ENCODE data around the gene BAG1.

The BAG1 gene

DNA sequence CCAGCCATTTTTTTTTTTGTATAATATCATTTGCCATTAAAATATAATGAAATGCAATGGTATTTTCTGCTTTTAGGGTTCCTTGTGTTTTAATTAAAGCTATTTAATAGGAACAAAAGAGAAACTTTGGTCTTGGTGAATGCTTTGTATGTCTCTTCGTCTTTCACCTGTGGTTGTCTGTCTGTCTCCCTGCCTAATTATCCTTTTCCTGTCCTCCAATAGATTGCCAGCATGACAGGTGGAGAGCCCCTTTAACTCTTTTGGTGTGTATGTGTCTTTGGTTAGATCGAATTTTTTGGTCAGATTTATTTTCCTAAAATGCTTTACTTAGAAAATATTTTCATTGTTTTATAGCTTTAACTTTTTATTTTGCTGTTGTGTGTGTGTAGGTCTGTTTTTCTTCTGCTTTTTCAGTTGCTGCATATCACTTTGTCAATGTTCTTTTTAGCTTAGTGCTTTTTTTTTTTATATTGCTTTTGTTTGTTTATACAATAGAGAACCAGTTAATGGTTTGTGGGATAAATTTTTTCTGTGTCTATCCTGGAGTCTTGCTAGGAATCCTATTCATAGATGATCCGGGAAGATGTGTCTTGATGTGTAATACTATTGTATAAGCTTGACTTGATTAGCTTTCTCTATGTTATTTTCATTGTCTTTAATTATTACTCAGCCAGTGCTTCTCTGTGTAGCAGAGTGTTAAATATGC lies 8.9 kb upstream of the BAG1 start:
- Histone ChIP-seq H3K9me3 (ENCODE audit: insufficient read depth, low read depth, low read length) (no peaks in the 10 kb centered on the region), H3K9ac (ENCODE audit: low read depth, low read length) (no peak overlapping the region), H3K4me1 (ENCODE audit: insufficient read depth, low read length) (no peaks in the 10 kb centered on the region), H3K27ac (ENCODE audit: low read length) (no peak overlapping the region), H3K27me3 (ENCODE audit: insufficient read depth, low read length) (no peaks in the 10 kb centered on the region), H3K4me3 (ENCODE audit: low read length) (no peak overlapping the region), H3K36me3 (ENCODE audit: insufficient read depth, low read depth, low read length) (peaks cover 85% of the 10 kb centered on the region)

GRCh38 chr9:33272061-33272460 lies 7.6 kb upstream of the BAG1 start:
- peaks cover 85% of the 10 kb centered on the region for H3K36me3 ChIP-seq (ENCODE audit: insufficient read depth, low read depth, low read length)

DNA sequence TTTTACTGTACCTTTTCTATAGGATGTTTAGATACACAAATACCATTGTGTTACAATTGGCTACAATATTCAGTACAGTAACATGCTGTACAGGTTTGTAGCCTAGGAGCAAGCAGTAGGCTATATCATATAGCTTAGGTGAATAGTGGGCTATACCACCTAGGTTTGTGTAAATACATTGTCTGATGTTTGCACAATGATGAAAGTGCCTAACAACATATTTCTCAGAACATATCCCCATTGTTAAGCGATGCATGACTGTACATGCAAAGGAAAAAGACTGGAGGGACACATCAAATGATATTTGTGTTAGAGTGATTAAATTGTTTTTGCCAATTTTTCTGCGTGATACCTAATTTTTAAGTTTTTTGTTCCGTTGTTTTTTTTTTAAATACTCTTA lies 5.6 kb upstream of the BAG1 start:
- peaks cover 75% of the 10 kb centered on the region for H3K36me3 ChIP-seq (ENCODE audit: insufficient read depth, low read depth, low read length)
- H3K27ac ChIP-seq (ENCODE audit: low read length), result no peak overlapping the region

More at GRCh38 chr9:33272061-33272460, 7.6 kb upstream of the BAG1 start:
- H3K9me3 ChIP-seq (ENCODE audit: insufficient read depth, low read depth, low read length), result no peaks in the 10 kb centered on the region
- no peak overlapping the region for H3K27ac ChIP-seq (ENCODE audit: low read length)
- H3K9ac ChIP-seq (ENCODE audit: low read depth, low read length), result no peak overlapping the region
- no peaks in the 10 kb centered on the region for H3K27me3 ChIP-seq (ENCODE audit: insufficient read depth, low read length)
- H3K4me1 ChIP-seq (ENCODE audit: insufficient read depth, low read length), result no peaks in the 10 kb centered on the region
- H3K4me3 ChIP-seq (ENCODE audit: low read length), result no peak overlapping the region

GRCh38 chr9:33267151-33267767 lies 2.8 kb upstream of the BAG1 start:
- H3K4me3 ChIP-seq (ENCODE audit: low read length), result no peak overlapping the region
- peaks cover 55% of the 10 kb centered on the region for H3K36me3 ChIP-seq (ENCODE audit: insufficient read depth, low read depth, low read length)
- no peaks in the 10 kb centered on the region for H3K9me3 ChIP-seq (ENCODE audit: insufficient read depth, low read depth, low read length)
- H3K4me1 ChIP-seq (ENCODE audit: insufficient read depth, low read length), result peaks cover 4% of the 10 kb centered on the region
- no peaks in the 10 kb centered on the region for H3K27me3 ChIP-seq (ENCODE audit: insufficient read depth, low read length)
- H3K27ac ChIP-seq (ENCODE audit: low read length), result no peak overlapping the region
- no peak overlapping the region for H3K9ac ChIP-seq (ENCODE audit: low read depth, low read length)

More for the DNA sequence above, 5.6 kb upstream of the BAG1 start:
- no peak overlapping the region for H3K9ac ChIP-seq (ENCODE audit: low read depth, low read length)
- H3K9me3 ChIP-seq (ENCODE audit: insufficient read depth, low read depth, low read length), result no peaks in the 10 kb centered on the region
- no peak overlapping the region for H3K4me3 ChIP-seq (ENCODE audit: low read length)
- H3K4me1 ChIP-seq (ENCODE audit: insufficient read depth, low read length), result peaks cover 4% of the 10 kb centered on the region
- H3K27me3 ChIP-seq (ENCODE audit: insufficient read depth, low read length), result no peaks in the 10 kb centered on the region

DNA sequence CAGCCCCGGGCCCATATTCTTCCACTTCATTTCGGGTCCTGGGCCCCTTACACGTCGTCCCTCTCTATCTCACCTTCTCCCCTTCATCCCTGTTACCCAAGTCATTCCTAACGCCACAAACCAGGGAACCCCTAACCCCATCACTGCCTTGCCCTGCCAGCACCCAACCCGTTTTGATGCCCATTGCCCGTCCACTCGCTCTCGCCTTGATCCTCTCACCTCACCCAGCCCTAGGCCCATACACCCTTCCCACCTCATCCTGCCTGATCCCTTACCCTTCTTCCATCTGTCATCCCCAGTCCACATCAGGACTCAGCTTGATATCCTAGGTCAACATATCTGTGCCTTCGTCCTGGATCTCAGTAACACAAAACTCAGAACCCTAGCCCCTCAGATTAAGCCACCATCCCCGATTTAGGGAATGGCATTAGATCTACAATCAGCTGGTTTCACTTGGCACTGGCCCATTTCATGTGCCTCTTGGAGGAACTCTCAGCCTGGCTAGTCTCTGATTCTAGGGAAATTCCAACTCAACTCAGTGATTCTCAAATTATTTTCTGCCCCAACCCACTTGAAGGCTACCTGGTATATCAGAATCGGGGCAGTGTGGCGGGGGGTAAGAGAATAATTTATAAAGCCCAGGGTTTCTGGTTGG lies 830 bp upstream of the BAG1 start:
- Histone ChIP-seq H3K4me3 (ENCODE audit: low read length) (peak overlapping the region; percentile 91), H3K4me1 (ENCODE audit: insufficient read depth, low read length) (peaks cover 4% of the 10 kb centered on the region), H3K9me3 (ENCODE audit: insufficient read depth, low read depth, low read length) (no peaks in the 10 kb centered on the region), H3K27me3 (ENCODE audit: insufficient read depth, low read length) (no peaks in the 10 kb centered on the region), H3K27ac (ENCODE audit: low read length) (no peak overlapping the region), H3K9ac (ENCODE audit: low read depth, low read length) (peak overlapping the region; percentile 85), H3K36me3 (ENCODE audit: insufficient read depth, low read depth, low read length) (peaks cover 56% of the 10 kb centered on the region)

DNA sequence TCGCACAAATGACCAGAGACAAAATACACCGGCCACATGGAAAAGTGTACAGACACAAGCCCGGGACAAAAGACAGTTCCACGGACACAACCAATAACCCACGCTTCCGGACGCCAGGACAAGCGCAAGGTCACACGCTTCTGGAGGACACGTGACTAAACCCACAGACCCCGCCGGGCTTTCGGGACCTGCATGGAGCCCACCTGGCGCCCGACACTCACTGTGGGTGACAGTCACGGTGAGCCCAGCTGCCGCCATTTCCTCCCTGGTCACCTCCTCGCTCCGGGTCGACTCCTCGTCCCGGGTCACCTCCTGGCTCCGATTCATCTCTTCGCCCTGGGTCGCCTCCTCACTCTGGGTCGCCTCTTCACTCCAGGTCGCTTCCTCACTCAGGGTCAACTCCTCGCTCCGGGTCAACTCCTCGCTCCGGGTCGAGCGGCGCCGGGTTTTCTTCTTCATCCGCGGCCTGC lies 470 bp downstream of the BAG1 start:
- H3K27ac ChIP-seq (ENCODE audit: low read length), result peak overlapping the region; percentile 20
- H3K9ac ChIP-seq (ENCODE audit: low read depth, low read length), result peak overlapping the region; percentile 93
- peaks cover 4% of the 10 kb centered on the region for H3K4me1 ChIP-seq (ENCODE audit: insufficient read depth, low read length)
- peak overlapping the region; percentile 98 for H3K4me3 ChIP-seq (ENCODE audit: low read length)
- peaks cover 61% of the 10 kb centered on the region for H3K36me3 ChIP-seq (ENCODE audit: insufficient read depth, low read depth, low read length)
- no peaks in the 10 kb centered on the region for H3K9me3 ChIP-seq (ENCODE audit: insufficient read depth, low read depth, low read length)
- H3K27me3 ChIP-seq (ENCODE audit: insufficient read depth, low read length), result no peaks in the 10 kb centered on the region

DNA sequence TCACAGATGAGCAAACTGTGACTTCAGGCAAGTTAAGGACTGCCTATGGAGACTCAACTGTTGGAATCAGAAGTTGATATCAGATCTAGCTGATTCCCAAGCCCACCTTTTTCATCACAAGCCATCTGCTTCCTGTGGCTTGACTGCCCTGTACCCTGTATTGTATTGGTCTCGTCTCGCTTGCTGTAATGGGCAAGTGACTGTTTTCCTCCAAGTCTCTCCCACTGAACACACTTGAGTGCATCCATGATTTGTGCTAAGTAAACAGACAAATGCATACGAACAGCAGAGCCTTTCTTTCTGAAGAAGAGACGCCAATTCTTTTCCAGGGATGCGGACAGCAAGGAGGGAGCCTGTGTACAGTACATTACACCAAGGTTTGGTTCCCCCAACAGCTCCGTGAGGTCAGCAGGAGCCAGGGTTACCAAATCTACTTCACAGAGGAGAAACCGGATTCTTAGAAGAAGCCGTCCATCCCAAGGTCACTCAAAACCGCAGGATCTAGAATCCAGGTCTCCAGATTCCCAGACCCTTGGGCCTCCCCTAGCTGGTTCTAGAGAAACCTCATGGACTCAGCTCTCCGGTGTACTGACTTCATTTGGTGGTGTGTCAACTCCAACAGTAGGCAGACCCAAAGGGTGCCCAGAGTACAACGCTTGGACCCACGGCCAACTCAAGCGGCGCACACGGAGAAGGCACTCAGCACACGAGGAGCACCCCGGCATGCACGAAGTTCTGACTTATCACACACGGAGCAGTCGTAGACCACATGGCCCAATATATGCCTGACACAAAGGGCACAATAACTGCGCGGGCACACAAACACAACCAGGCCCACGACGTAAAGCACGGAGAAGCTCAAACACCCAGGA lies 1.1 kb downstream of the BAG1 start:
- H3K4me1 ChIP-seq (ENCODE audit: insufficient read depth, low read length), result peaks cover 4% of the 10 kb centered on the region
- no peak overlapping the region for H3K27ac ChIP-seq (ENCODE audit: low read length)
- H3K4me3 ChIP-seq (ENCODE audit: low read length), result peak overlapping the region; percentile 98
- no peaks in the 10 kb centered on the region for H3K9me3 ChIP-seq (ENCODE audit: insufficient read depth, low read depth, low read length)
- H3K9ac ChIP-seq (ENCODE audit: low read depth, low read length), result peak overlapping the region; percentile 93
- H3K36me3 ChIP-seq (ENCODE audit: insufficient read depth, low read depth, low read length), result peaks cover 61% of the 10 kb centered on the region
- H3K27me3 ChIP-seq (ENCODE audit: insufficient read depth, low read length), result no peaks in the 10 kb centered on the region

- Histone ChIP-seq H3K36me3 (ENCODE audit: insufficient read depth, low read depth, low read length) (peaks cover 69% of the 10 kb centered on the region), H3K27me3 (ENCODE audit: insufficient read depth, low read length) (no peaks in the 10 kb centered on the region), H3K4me3 (ENCODE audit: low read length) (no peak overlapping the region), H3K9ac (ENCODE audit: low read depth, low read length) (no peak overlapping the region), H3K27ac (ENCODE audit: low read length) (no peak overlapping the region), H3K4me1 (ENCODE audit: insufficient read depth, low read length) (peaks cover under 1% of the 10 kb centered on the region), H3K9me3 (ENCODE audit: insufficient read depth, low read depth, low read length) (no peaks in the 10 kb centered on the region)
Measured at GRCh38 chr9:33260372-33260771, 4.1 kb downstream of the BAG1 start.

- Histone ChIP-seq H3K9me3 (ENCODE audit: insufficient read depth, low read depth, low read length) (no peaks in the 10 kb centered on the region), H3K27ac (ENCODE audit: low read length) (no peak overlapping the region), H3K4me1 (ENCODE audit: insufficient read depth, low read length) (no peaks in the 10 kb centered on the region), H3K9ac (ENCODE audit: low read depth, low read length) (no peak overlapping the region), H3K36me3 (ENCODE audit: insufficient read depth, low read depth, low read length) (peaks cover 99% of the 10 kb centered on the region), H3K4me3 (ENCODE audit: low read length) (no peak overlapping the region), H3K27me3 (ENCODE audit: insufficient read depth, low read length) (no peaks in the 10 kb centered on the region)
Measured at GRCh38 chr9:33257276-33257675, 7.2 kb downstream of the BAG1 start.

- Histone ChIP-seq H3K36me3 (ENCODE audit: insufficient read depth, low read depth, low read length) (peaks cover 91% of the 10 kb centered on the region), H3K27me3 (ENCODE audit: insufficient read depth, low read length) (no peaks in the 10 kb centered on the region), H3K9ac (ENCODE audit: low read depth, low read length) (no peak overlapping the region), H3K27ac (ENCODE audit: low read length) (no peak overlapping the region), H3K4me3 (ENCODE audit: low read length) (no peak overlapping the region), H3K4me1 (ENCODE audit: insufficient read depth, low read length) (no peaks in the 10 kb centered on the region), H3K9me3 (ENCODE audit: insufficient read depth, low read depth, low read length) (no peaks in the 10 kb centered on the region)
Measured at GRCh38 chr9:33256236-33256635, 8.3 kb downstream of the BAG1 start.

DNA sequence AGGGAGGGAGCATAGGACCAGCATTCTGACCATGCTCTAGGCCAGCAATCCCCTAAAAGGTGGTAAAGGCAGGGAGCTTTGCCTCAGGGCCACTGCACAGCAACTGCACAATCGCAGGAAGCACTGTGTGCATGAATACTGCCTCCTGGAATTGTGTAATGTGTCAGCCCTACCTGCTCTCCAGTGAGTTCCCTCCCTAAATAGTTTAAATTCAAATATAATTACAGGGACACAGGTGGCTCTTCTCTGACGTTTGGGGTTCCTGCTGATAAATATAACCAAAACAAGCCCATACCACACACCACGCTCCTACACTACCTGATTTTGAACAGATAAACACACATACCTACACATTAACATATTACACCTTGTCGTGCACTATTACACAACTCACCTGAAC lies 9.0 kb downstream of the BAG1 start:
- H3K4me3 ChIP-seq (ENCODE audit: low read length), result no peak overlapping the region
- H3K9ac ChIP-seq (ENCODE audit: low read depth, low read length), result no peak overlapping the region
- no peaks in the 10 kb centered on the region for H3K27me3 ChIP-seq (ENCODE audit: insufficient read depth, low read length)
- no peak overlapping the region for H3K27ac ChIP-seq (ENCODE audit: low read length)
- H3K36me3 ChIP-seq (ENCODE audit: insufficient read depth, low read depth, low read length), result peaks cover 86% of the 10 kb centered on the region
- no peaks in the 10 kb centered on the region for H3K9me3 ChIP-seq (ENCODE audit: insufficient read depth, low read depth, low read length)
- no peaks in the 10 kb centered on the region for H3K4me1 ChIP-seq (ENCODE audit: insufficient read depth, low read length)
